Central memory CD8-positive, alpha-beta T cell (primary cell): ENCODE measurements around the gene PCYT1A.

Source experiments
- ATAC-seq: fragments of 150-1000 bp; cut with Tn5 transposase; replicated peaks from 2 replicates; pipeline ENCODE4 v1.10.0; 2022; ENCODE audit warnings: mild to moderate bottlenecking, moderate FRiP score, moderate number of reproducible peaks; ENCODE audit not compliant: poor library complexity, severe bottlenecking; ENCODE audit errors: extremely low read depth
- DNase-seq, 2 donors: peaks; one replicate each; pipeline ENCODE4 v3.0.0; 2021; ENCODE audit warnings: low spot score in 2 of 2
- H3K27ac Mint-ChIP-seq: one replicate; pipeline ENCODE4 v1.8.0; 2022; ENCODE audit warnings: low read depth, mild to moderate bottlenecking, moderate library complexity, mixed read lengths
- H3K27me3 Mint-ChIP-seq: one replicate; pipeline ENCODE4 v1.8.0; 2022; ENCODE audit warnings: mixed read lengths
- H3K36me3 Mint-ChIP-seq: one replicate; pipeline ENCODE4 v1.8.0; 2022; ENCODE audit warnings: mild to moderate bottlenecking, moderate library complexity, mixed read lengths; ENCODE audit not compliant: insufficient read depth
- H3K4me1 Mint-ChIP-seq: one replicate; pipeline ENCODE4 v1.8.0; 2022; ENCODE audit warnings: mixed read lengths
- H3K4me3 Mint-ChIP-seq: one replicate; pipeline ENCODE4 v1.8.0; 2022; ENCODE audit warnings: mild to moderate bottlenecking, moderate library complexity, mixed read lengths
- H3K9me3 Mint-ChIP-seq: one replicate; pipeline ENCODE4 v1.8.0; 2022; ENCODE audit warnings: mixed read lengths

Gene PCYT1A

DNA sequence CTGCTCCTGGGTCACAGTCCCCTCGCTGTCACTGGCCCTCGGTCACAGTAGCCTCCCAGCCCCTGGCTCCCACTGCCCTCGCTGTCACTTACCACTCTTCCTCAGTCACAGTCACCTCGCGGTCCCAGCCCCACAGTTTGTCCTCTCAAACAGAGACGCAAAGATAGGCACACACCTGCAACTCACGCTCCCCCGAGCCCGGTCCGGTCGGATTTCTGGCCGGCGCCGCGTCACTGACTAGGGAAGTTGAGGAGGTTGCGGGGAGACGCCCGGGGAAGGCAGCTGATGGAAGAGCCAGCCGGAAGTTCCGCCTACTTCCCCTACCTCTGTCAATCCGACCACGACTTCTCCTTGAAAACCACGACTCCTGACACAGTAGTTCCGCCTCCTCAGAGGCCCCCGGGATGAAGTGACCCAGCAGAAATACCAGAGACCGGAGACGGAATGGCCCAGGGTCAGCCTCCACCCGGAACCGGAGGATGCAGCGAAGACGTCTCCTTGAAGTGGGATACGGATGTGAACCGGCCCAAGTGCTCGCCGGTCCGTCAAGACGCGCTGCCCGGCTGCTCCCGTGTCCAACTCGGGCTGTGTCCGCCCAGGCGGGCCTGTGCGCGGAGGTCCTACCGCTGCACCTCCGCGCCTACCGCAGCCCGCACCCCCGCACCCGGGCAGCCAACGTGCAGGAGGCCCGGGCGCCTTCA lies at the start of gene PCYT1A:
Gene PCYT1A (minus strand): TSS at position 287 of the 701 bp plus-strand sequence. CDS start 17,195 bp downstream, outside the sequence.
- H3K36me3 Mint-ChIP-seq = peaks cover 13% of the 10 kb centered on the region
- peak; percentile 40 to 43 for DNase-seq
- H3K4me3 Mint-ChIP-seq = peak within 1 kb of the TSS; percentile 99
- H3K27ac Mint-ChIP-seq = peak within 1 kb of the TSS; percentile 99
- no peaks in the 10 kb centered on the region for H3K9me3 Mint-ChIP-seq
- no peaks in the 10 kb centered on the region for H3K27me3 Mint-ChIP-seq
- peaks cover 41% of the 10 kb centered on the region for H3K4me1 Mint-ChIP-seq
- ATAC-seq = peak; percentile 85

DNA sequence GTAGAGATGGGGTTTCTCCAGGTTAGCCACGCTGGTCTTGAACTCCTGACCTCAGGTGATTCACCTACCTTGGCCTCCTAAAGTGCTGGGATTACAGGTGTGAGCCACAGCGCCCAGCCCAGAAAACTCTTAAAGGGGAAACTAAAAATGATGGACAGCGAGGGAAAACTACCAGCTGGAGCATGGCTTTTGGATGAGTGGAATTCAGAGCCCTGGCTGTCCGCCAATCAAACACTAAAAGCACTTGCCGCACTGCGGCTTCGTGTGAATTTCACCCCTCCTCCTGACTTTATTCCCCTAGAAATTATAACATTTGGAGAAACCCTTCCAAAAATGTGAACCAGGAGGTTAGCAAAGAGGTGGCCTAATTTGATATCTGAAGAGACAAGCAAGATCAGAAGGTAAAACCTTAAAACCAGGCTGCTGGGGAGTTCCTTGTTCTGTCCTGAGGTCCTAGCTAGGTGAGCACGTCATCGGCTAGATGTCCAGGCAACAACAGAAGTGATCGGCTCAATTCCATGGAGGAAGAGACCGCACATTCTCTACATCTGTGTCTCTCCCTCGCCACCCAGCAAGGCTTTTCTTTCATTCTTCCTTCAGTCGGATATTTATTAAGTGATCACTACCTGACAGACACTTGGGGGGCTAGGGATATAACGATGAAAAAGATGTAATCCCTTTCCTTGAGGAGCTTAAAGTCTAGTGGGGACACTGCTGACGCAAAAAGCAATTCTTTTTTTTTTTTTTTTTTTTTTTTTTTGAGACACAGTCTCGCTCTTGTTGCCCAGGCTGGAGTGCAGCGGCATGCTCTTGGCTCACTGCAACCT lies 49.0 kb upstream of the PCYT1A start:
- no peak for ATAC-seq
- H3K27me3 Mint-ChIP-seq = peaks cover 8% of the 10 kb centered on the region

DNA sequence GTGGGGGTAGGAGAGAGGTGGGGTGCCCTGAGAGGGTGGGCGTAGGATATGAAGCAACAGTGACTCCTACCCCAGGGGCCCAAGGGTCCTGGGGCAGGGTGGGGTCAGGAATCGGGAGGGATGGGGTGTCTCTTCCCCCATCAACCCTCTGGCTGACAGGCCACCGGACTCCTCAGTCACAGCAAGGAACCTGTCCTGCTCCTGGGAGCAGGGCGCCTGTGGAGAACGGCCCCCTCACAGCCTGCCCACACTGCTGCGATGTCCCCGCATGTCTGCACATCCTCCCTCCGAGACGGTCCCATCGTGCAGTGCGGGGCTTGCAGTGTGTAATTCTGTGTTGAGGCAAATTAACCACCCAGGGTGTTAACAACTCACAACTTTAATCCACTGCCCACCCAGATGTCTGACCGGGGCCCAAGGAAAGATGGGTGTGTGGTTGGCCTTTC lies 48.0 kb upstream of the PCYT1A start:
- peak; percentile 14 for ATAC-seq
- peaks cover 8% of the 10 kb centered on the region for H3K27me3 Mint-ChIP-seq
- H3K4me3 Mint-ChIP-seq = no peak overlapping the region
- no peak overlapping the region for H3K27ac Mint-ChIP-seq
- no peak for DNase-seq
- H3K9me3 Mint-ChIP-seq = no peaks in the 10 kb centered on the region
- peaks cover 4% of the 10 kb centered on the region for H3K4me1 Mint-ChIP-seq
- no peaks in the 10 kb centered on the region for H3K36me3 Mint-ChIP-seq

More for the DNA sequence above, 49.0 kb upstream of the PCYT1A start:
- H3K36me3 Mint-ChIP-seq = no peaks in the 10 kb centered on the region
- peaks cover 4% of the 10 kb centered on the region for H3K4me1 Mint-ChIP-seq
- no peak for DNase-seq
- no peak overlapping the region for H3K4me3 Mint-ChIP-seq
- H3K9me3 Mint-ChIP-seq = no peaks in the 10 kb centered on the region
- H3K27ac Mint-ChIP-seq = no peak overlapping the region

DNA sequence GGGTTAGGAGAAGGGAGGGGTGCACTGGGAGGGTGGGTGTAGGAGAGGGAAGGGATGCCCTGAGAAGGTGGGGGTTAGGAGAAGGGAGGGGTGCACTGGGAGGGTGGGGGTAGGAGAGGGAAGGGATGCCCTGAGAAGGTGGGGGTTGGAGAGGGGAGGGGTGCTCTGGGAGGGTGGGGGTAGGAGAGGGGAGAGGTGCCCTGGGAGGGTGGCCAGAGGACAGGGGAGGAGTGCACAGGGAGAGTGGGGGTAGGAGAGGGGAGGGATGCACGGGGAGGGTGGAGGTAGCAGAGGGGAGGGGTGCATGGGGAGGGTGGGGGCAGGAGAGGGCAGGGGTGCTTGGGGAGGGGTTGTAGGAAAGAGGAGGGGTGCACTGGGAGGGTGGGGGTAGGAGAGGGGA lies 47.5 kb upstream of the PCYT1A start:
- Mint-ChIP-seq H3K9me3 (no peaks in the 10 kb centered on the region), H3K4me1 (peaks cover 4% of the 10 kb centered on the region), H3K4me3 (no peak overlapping the region), H3K36me3 (peaks cover 2% of the 10 kb centered on the region), H3K27ac (no peak overlapping the region), H3K27me3 (peaks cover 8% of the 10 kb centered on the region)
- ATAC-seq = no peak
- no peak for DNase-seq

DNA sequence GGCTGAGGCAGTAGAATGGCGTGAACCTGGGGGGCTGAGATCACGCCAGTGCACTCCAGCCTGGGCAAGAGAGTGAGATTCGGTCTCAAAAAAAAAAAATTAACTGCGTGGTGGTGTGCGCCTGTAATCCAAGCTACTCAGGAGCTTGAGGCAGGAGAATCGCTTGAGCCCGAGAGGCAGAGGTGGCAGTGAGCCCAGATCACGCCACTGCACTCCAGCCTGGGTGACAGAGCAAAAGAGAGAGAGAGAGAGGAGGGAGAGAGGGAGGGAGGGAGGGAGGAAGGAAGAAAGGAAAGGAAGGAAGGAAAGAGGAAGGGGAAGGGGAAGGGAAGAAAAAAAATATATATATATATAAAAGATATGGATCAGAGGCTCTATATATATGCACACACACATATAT lies 44.6 kb upstream of the PCYT1A start:
- no peaks in the 10 kb centered on the region for H3K4me1 Mint-ChIP-seq

DNA sequence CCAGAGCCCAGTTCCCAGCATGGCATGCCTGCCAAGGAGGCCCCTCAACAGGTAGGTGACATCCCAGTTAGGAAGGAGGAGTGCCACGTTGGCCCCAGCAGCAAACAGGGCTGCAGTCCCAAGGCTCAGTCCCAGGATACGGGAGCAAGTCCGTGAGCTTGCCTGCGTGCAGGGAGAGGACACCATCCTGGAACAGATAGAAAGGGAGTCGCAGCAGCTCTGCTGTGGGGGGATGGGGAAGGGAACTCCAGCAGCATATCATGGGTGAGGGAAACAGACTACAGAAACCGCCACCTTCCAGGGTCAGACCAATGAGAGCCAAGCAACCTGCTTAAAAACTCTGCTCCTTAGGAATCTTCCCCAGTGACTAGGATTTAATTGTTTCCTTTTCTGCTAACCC lies 39.9 kb upstream of the PCYT1A start:
- no peaks in the 10 kb centered on the region for H3K4me1 Mint-ChIP-seq
- peaks cover 4% of the 10 kb centered on the region for H3K36me3 Mint-ChIP-seq
- H3K9me3 Mint-ChIP-seq = no peaks in the 10 kb centered on the region
- ATAC-seq (no peak), DNase-seq (no peak)
- no peaks in the 10 kb centered on the region for H3K27me3 Mint-ChIP-seq
- no peak overlapping the region for H3K27ac Mint-ChIP-seq
- H3K4me3 Mint-ChIP-seq = no peak overlapping the region

More for the DNA sequence above, 44.6 kb upstream of the PCYT1A start:
- no peak overlapping the region for H3K27ac Mint-ChIP-seq
- H3K9me3 Mint-ChIP-seq = no peaks in the 10 kb centered on the region
- peaks cover 4% of the 10 kb centered on the region for H3K36me3 Mint-ChIP-seq
- ATAC-seq = no peak
- H3K4me3 Mint-ChIP-seq = no peak overlapping the region
- H3K27me3 Mint-ChIP-seq = no peaks in the 10 kb centered on the region
- no peak for DNase-seq

DNA sequence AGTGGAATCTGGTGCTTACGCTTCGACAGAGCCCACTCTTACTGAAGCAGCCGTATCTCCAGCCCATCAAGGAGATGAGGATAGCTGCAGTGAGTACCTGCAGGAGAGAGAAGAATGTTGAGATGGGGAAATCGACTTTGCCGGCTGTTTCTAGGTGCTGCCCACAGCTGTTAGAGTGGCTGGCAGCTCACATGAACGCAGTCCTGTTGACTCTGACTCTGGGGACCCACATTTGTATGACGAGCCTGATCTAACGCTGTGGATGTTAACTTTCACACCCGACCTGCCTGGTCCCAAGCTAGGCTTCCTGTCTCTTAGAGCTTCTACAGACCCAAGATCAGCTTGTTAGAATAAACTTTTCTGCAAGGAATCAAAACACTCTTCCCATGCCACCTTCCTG lies 39.4 kb upstream of the PCYT1A start:
- H3K4me3 Mint-ChIP-seq = no peak overlapping the region
- no peaks in the 10 kb centered on the region for H3K4me1 Mint-ChIP-seq
- no peak overlapping the region for H3K27ac Mint-ChIP-seq
- H3K9me3 Mint-ChIP-seq = no peaks in the 10 kb centered on the region
- H3K36me3 Mint-ChIP-seq = peaks cover 4% of the 10 kb centered on the region
- ATAC-seq (no peak), DNase-seq (no peak)
- H3K27me3 Mint-ChIP-seq = no peaks in the 10 kb centered on the region

DNA sequence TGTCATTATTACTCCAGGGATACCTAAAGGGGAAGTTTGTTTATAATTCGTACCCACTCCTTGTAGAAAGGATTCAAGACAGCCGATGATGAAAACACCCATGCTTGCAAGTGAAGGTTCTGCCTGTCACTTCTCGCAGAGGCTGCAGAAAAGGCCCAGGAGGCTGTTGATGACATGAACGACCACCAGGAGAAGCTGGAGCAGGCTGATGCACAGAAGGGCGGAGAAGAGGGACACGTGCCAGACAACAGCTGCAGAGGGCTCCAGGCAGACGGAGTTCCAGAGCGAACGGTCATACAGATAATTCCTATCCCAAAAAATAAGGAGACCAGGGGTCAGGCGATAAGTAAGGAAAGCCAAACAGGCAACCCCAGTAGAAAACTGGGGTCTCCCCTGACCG lies 36.2 kb upstream of the PCYT1A start:
- no peaks in the 10 kb centered on the region for H3K27me3 Mint-ChIP-seq
- no peak for DNase-seq
- ATAC-seq = no peak
- no peaks in the 10 kb centered on the region for H3K9me3 Mint-ChIP-seq
- peaks cover 2% of the 10 kb centered on the region for H3K36me3 Mint-ChIP-seq
- H3K4me1 Mint-ChIP-seq = no peaks in the 10 kb centered on the region
- no peak overlapping the region for H3K27ac Mint-ChIP-seq
- no peak overlapping the region for H3K4me3 Mint-ChIP-seq

DNA sequence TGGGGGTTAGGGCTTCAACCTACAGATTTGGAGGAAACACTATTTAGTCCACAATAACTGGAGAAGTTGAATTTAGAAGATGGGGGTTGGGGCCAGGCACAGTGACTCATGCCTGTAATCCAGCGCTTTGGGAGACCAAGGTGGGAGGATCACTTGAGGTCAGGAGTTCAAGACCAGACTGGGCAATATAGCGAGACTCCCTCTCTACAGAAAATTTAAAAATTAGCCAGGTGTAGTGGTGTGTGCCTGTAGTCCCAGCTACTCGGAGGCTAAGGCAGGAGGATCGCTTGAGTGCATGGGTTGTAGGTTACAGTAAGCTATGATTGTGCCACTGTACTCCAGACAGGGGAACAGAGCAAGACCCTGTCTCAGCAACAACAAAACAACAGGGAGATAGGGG lies 35.5 kb upstream of the PCYT1A start:
- H3K27me3 Mint-ChIP-seq = no peaks in the 10 kb centered on the region
- ATAC-seq (no peak), DNase-seq (no peak)
- H3K27ac Mint-ChIP-seq = no peak overlapping the region
- no peaks in the 10 kb centered on the region for H3K9me3 Mint-ChIP-seq
- H3K4me1 Mint-ChIP-seq = peaks cover 2% of the 10 kb centered on the region
- no peak overlapping the region for H3K4me3 Mint-ChIP-seq
- H3K36me3 Mint-ChIP-seq = peaks cover 7% of the 10 kb centered on the region

DNA sequence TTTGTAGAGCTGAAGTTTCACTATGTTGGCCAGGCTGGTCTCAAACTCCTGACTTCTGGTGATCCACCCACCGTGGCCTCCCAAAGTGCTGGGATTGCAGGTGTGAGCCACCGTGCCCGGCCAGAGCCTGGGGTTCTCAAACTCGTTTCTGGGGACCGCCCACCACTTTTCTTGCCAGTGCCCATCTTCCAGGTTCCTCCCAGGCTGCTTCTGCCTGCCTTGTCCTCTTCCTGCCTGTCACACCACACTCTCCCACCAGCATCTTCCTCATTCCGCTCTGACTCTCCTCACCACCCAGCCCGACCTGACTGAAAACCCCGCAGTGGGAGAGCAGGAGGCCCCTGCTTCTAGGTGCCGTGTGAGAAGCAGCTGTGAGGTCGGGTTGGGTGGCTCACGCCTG lies 33.6 kb upstream of the PCYT1A start:
- Mint-ChIP-seq H3K9me3 (no peaks in the 10 kb centered on the region), H3K27ac (no peak overlapping the region), H3K4me1 (peaks cover 18% of the 10 kb centered on the region), H3K4me3 (no peak overlapping the region), H3K36me3 (peaks cover 14% of the 10 kb centered on the region), H3K27me3 (no peaks in the 10 kb centered on the region)
- no peak for DNase-seq
- no peak for ATAC-seq

DNA sequence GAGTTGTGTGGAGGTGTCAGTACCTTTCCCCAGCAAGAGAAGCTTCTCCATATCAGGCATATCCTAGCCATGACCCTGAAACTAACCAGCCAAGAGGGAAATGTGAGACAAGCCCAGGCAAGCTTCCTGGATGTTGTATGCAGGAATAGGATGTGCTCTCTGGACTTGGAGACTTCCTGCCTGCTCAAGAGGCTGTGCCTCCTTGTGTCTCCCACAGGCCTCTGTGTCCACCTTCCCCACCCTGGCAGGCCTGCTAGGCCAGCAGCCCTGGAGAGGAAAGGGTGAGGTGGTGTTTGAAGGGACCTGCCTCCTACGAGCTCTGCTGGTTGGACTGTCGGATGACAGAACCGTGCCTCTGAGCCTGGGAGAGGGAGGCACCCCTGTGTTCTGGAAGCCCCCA lies 32.6 kb upstream of the PCYT1A start:
- Mint-ChIP-seq H3K27ac (no peak overlapping the region), H3K27me3 (no peaks in the 10 kb centered on the region), H3K4me1 (peaks cover 18% of the 10 kb centered on the region), H3K9me3 (no peaks in the 10 kb centered on the region), H3K36me3 (peaks cover 14% of the 10 kb centered on the region), H3K4me3 (no peak overlapping the region)
- ATAC-seq (no peak), DNase-seq (no peak)

DNA sequence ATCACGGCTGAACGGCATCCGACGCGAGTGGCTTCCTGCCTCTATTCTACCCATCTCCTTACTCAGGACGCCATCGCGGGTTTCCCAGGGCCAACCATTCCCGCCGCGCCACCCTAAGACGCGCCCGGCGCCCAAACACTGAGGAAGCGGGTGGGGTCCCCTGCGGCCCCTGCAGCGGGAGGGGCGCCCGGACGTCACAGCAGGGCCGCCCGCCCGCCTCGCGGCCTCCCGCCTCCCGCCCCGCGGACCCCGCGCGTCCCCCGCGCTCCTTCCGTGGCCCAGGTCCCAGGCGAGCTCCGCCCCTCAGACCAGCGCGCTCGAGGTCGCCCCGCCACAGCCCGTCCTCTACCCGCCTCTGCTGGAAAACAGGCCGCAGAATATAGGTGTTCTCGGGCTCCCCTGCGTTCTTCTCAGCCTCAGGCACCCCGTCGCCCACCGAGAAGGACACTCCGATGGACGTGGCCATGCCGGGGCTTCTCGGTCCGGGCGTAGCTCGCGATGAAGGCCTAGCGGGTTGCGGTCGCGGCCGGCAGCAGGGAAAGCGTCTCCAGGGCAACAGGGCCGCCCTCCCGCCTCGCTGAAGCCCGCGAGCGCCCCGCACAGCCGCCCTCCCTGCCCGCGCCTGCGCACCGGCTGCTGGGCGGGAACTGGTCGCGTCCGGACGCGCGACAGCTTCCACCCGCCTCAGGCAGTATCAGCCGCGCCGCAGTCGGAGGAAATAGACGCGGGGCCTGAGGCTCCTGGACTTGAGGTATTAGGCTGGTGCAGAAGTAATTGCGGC lies 30.4 kb upstream of the PCYT1A start, which contains the start of gene DYNLT2B:
Gene DYNLT2B (minus strand): TSS at position 554 of the 781 bp plus-strand sequence. CDS start 88 bp downstream, at position 466.
- ATAC-seq (peak; percentile 93), DNase-seq (peak; percentile 74 to 78)
- Mint-ChIP-seq H3K4me1 (peaks cover 18% of the 10 kb centered on the region), H3K36me3 (peaks cover 14% of the 10 kb centered on the region), H3K27ac (peak within 1 kb of the TSS; percentile 93), H3K9me3 (no peaks in the 10 kb centered on the region), H3K4me3 (peak within 1 kb of the TSS; percentile 95), H3K27me3 (no peaks in the 10 kb centered on the region)
